SU-DHL-6 (cell line): ENCODE measurements around the gene ESCO1.

Source experiments
- EZH2phosphoT487 ChIP-seq: fragments of 200-600 bp; sonication (generic), shearing (Covaris generic); conservative IDR thresholded peaks from 2 replicates; pipeline ENCODE4 v1.6.1; 2018; ENCODE audit warnings: mild to moderate bottlenecking, antibody characterized with exemption, low read length, moderate library complexity, mixed read lengths
- TF ChIP-seq, protein P1 (sequence below): fragments of 200-600 bp; sonication (generic); IDR thresholded peaks from one replicate; pipeline ENCODE4 v1.5.1; 2017; ENCODE audit warnings: antibody characterized with exemption, mild to moderate bottlenecking, low read length, moderate library complexity; ENCODE audit not compliant: insufficient read depth, poor library complexity, severe bottlenecking

DNA sequence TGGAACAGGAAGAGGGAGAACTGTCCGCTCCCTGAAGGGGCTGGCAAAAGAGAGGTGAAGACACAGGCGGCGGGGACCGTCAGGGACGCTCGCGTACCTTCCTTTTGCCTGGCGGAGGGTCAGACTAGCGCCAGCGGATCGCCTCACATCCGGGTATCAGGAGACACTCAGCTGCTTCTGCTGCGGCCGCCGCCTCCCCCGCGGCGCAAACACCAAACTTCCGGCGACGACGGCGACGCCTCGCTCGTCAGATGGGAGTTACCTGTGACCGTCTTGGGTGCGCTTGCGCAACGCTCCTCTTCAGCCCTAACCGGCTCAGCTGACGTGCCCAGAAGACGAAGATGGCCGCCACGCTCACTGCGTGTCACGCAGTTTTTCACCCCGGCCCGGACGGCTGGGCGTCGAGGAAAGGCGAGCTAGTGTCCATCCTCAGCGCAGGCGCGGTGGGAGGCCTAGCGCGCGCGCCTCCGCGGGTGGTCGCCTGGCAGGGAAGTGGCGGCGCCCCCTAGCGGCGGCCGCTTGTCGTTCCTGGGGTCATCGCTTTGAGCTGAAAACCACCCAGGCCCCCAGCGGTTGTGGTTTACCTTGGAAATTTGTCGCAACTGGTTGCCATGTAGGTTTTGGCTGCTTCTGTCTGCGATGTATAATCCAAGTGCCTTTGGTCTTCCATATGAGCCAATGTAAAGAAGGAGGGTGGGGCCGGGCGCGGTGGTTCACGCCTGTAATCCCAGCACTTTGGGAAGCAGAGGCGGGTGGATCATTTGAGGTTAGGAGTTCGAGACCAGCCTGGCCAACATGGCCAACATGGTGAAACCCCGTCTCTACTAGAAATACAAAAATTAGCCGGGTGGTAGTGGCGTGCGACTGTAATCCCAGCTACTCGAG is at the start of gene ESCO1:
- TF ChIP-seq, protein P1, sequence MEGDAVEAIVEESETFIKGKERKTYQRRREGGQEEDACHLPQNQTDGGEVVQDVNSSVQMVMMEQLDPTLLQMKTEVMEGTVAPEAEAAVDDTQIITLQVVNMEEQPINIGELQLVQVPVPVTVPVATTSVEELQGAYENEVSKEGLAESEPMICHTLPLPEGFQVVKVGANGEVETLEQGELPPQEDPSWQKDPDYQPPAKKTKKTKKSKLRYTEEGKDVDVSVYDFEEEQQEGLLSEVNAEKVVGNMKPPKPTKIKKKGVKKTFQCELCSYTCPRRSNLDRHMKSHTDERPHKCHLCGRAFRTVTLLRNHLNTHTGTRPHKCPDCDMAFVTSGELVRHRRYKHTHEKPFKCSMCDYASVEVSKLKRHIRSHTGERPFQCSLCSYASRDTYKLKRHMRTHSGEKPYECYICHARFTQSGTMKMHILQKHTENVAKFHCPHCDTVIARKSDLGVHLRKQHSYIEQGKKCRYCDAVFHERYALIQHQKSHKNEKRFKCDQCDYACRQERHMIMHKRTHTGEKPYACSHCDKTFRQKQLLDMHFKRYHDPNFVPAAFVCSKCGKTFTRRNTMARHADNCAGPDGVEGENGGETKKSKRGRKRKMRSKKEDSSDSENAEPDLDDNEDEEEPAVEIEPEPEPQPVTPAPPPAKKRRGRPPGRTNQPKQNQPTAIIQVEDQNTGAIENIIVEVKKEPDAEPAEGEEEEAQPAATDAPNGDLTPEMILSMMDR: peak; percentile 84
- TF ChIP-seq EZH2phosphoT487: no peak
